K562 (cell line): Measurements from ENCODE around the gene HMGB2. TPM values are rescaled to one million over a fixed set of nuclear protein-coding genes. Genes with fewer than 3 reads are reported as not detected.
A peak's percentile ranks its signal among the peaks of the same experiment; 100 is the strongest.

Source experiments
- ATAC-seq: fragments of 200-7000 bp; cut with Tn5 transposase; 3 replicates; pipeline ENCODE4 v1.9.1; 2020; ENCODE audit warnings: moderate library complexity
- BruUV-seq: library from RNA; stranded (reverse); fragments of 400-500 nt; replicated peaks from 2 replicates; lab custom pipeline; 2021; lab: Mats Ljungman, UMichigan
- CTCF ChIA-PET: fragments of 300-600 bp; formaldehyde crosslinking; extraction: SDS; loops from one replicate; lab custom pipeline; 2021; ENCODE audit warnings: low intra/inter-chr PET ratio; lab: Yijun Ruan, JAX
- POLR2A ChIA-PET: fragments of 300-600, 350-650 bp; sonication (Branson Sonifier 250); formaldehyde crosslinking; extraction: SDS; loops from one replicate; lab custom pipeline; 2021; ENCODE audit warnings: antibody characterized with exemption, inconsistent platforms; lab: Yijun Ruan, JAX
- DNase-seq, 4 experiments: peaks; one replicate each; pipeline versions ENCODE4 v3.0.0 to v3.0.0-alpha.2; 2011 to 2018; ENCODE audit warnings: low spot score in 3 of 4, mixed read lengths in 3 of 4; ENCODE audit errors: extremely low read depth in 1 of 4
- FAIRE-seq: peaks from 2 replicates; lab custom pipeline; 2011; peaks lifted over from hg19 to GRCh38; lab: Jason Lieb, UNC
- H2AFZ ChIP-seq: 2 replicates; pipeline ENCODE4 v1.6.0; 2011; ENCODE audit warnings: low read depth, low read length, control low read depth, inconsistent platforms
- H3K27ac ChIP-seq: fragments of 200-600 bp; 3 replicates; pipeline ENCODE4 v1.8.0; 2011; ENCODE audit warnings: low read depth, mild to moderate bottlenecking, control low read depth, inconsistent platforms, low read length, moderate library complexity, mixed read lengths; ENCODE audit errors: extremely low read depth
- H3K27me3 ChIP-seq, 2 experiments: fragments of 300-600 bp in 1 of 2; 2 replicates in 1 of 2; 3 replicates in 1 of 2; pipeline versions ENCODE4 v1.6.0 to v1.8.0; 2011; ENCODE audit warnings: inconsistent platforms in 2 of 2, low read length in 2 of 2, mild to moderate bottlenecking in 1 of 2, mixed read lengths in 1 of 2, moderate library complexity in 1 of 2; ENCODE audit not compliant: control insufficient read depth in 2 of 2, insufficient read depth in 2 of 2
- H3K36me3 ChIP-seq: fragments of 300-600 bp; 3 replicates; pipeline ENCODE4 v1.8.0; 2011; ENCODE audit warnings: mild to moderate bottlenecking, low read length, inconsistent platforms; ENCODE audit not compliant: control insufficient read depth, insufficient read depth
- H3K4me1 ChIP-seq, 2 experiments: fragments of 200-600 bp in 1 of 2; replicated peaks in 1 of 2; 2 replicates in 1 of 2; 3 replicates in 1 of 2; pipeline versions ENCODE4 v1.5.1 to v1.8.0; 2011; ENCODE audit warnings: inconsistent platforms in 2 of 2, low read length in 2 of 2, mild to moderate bottlenecking in 1 of 2, mixed read lengths in 1 of 2, moderate library complexity in 1 of 2; ENCODE audit not compliant: control insufficient read depth in 2 of 2, insufficient read depth in 2 of 2
- H3K4me2 ChIP-seq: 2 replicates; pipeline ENCODE4 v1.6.1; 2011; ENCODE audit warnings: low read length, control low read depth, inconsistent platforms, mixed read lengths; ENCODE audit not compliant: insufficient read depth
- H3K4me3 ChIP-seq: fragments of 200-600 bp; sonication (generic), shearing (Covaris generic); 2 replicates; pipeline ENCODE4 v1.5.1; 2016; ENCODE audit warnings: control low read depth, inconsistent platforms
- H3K79me2 ChIP-seq: fragments of 200-600 bp; 3 replicates; pipeline ENCODE4 v1.8.0; 2011; ENCODE audit warnings: low read length, inconsistent platforms; ENCODE audit not compliant: control insufficient read depth, insufficient read depth
- H3K9ac ChIP-seq, 2 experiments: 2 replicates each; pipeline versions ENCODE4 v1.6.0 to v1.6.1; 2011; ENCODE audit warnings: low read depth in 2 of 2, low read length in 2 of 2, control low read depth in 1 of 2, inconsistent platforms in 1 of 2, mild to moderate bottlenecking in 1 of 2, mixed read lengths in 1 of 2; ENCODE audit not compliant: insufficient read depth in 1 of 2
- H3K9me1 ChIP-seq: one replicate; pipeline ENCODE4 v1.6.0; 2011; ENCODE audit warnings: inconsistent platforms, mild to moderate bottlenecking, low read length, moderate library complexity; ENCODE audit not compliant: control insufficient read depth, insufficient read depth
- H3K9me3 ChIP-seq: replicated peaks from 2 replicates; pipeline ENCODE4 v1.5.1; 2011; ENCODE audit warnings: low read depth, low read length, inconsistent platforms; ENCODE audit not compliant: control insufficient read depth, insufficient read depth
- H4K20me1 ChIP-seq: replicated peaks from 2 replicates; pipeline ENCODE4 v1.6.1; 2011; ENCODE audit warnings: low read length, inconsistent platforms, mixed read lengths; ENCODE audit not compliant: control insufficient read depth, insufficient read depth
- BACH1 ChIP-seq: fragments of 200-800 bp; sonication (Bioruptor generic); IDR thresholded peaks from 2 replicates; pipeline ENCODE4 v1.6.1; 2016; ENCODE audit warnings: missing genetic modification characterization, missing compliant biosample characterization
- GATAD2B ChIP-seq: fragments of 450-650 bp; IDR thresholded peaks from 2 replicates; pipeline ENCODE4 v1.6.1; 2017; ENCODE audit warnings: mild to moderate bottlenecking, borderline replicate concordance
- HNRNPK ChIP-seq: fragments of 200-400 bp; formaldehyde crosslinking; IDR thresholded peaks from one replicate; pipeline ENCODE4 v1.6.1; 2018; ENCODE audit warnings: mild to moderate bottlenecking, low read depth, low read length; ENCODE audit not compliant: poor library complexity, severe bottlenecking
- KLF13 ChIP-seq: fragments of 450-650 bp; IDR thresholded peaks from 2 replicates; pipeline ENCODE4 v1.6.1; 2016; ENCODE audit warnings: missing genetic modification characterization, low read depth, mild to moderate bottlenecking, missing compliant biosample characterization, moderate library complexity, borderline replicate concordance
- MYNN ChIP-seq, 2 experiments: sonication (generic); formaldehyde crosslinking in 1 of 2; IDR thresholded peaks; 2 replicates each; pipeline versions ENCODE4 v1.5.0 to v1.6.1; 2016 to 2020; ENCODE audit warnings: antibody characterized with exemption in 1 of 2, missing genetic modification reagents in 1 of 2
- ZBTB7A ChIP-seq: IDR thresholded peaks from 2 replicates; pipeline ENCODE4 v1.6.1; 2011; ENCODE audit warnings: low read depth, mild to moderate bottlenecking, low read length, moderate library complexity, borderline replicate concordance; ENCODE audit not compliant: control insufficient read depth
- ZNF324 ChIP-seq: fragments of 250-450 bp; sonication (Bioruptor Pico); IDR thresholded peaks from 2 replicates; pipeline ENCODE4 v1.4.0; 2020; ENCODE audit warnings: mild to moderate bottlenecking
- WGBS: fragments of 100-300 bp; shearing (Covaris generic); methylation state at CpG from one replicate; pipeline ENCODE4 v1.1.6; 2016; ENCODE audit warnings: low coverage, mixed read lengths; ENCODE audit not compliant: insufficient coverage; ENCODE audit errors: missing lambda C conversion rate; 5-methylcytosine and 5-hydroxymethylcytosine counted together
- in situ Hi-C: fragments of 300-500 bp; cut with MboI; formaldehyde crosslinking; loops from 4 replicates; pipeline ENCODE4 v1.15.0; 2018; ENCODE audit warnings: inconsistent platforms, mixed read lengths
- intact Hi-C: fragments of 100-400 bp; cut with micrococcal nuclease; formaldehyde crosslinking; loops from 2 replicates; pipeline ENCODE4 v1.14.2; 2022
- polyA plus RNA-seq, 8 experiments: library from polyadenylated mRNA; depleted of rRNA in 4 of 8; stranded (reverse) in 5 of 8; unstranded in 3 of 8; fragments of >200 nt; fragmentation: Nextera tagmentation in 2 of 8; fragmentation: Illumina TruSeq in 1 of 8; extraction: Ambion mirVana in 2 of 8; extraction: Trizol in 1 of 8; gene quantifications; 2 replicates each; pipeline versions ENCODE4 v1.2.1 to v1.2.3, GENCODE V29; 2011 to 2014; ENCODE audit warnings: inconsistent platforms in 1 of 8, missing spikeins in 1 of 8
- total RNA-seq, 7 experiments: library from RNA; depleted of rRNA in 6 of 7; stranded (reverse); fragments of >200 nt in 6 of 7; fragmentation: Illumina TruSeq in 2 of 7; extraction: Trizol in 2 of 7; gene quantifications; 2 replicates each; pipeline versions ENCODE4 v1.2.1 to v1.2.3, GENCODE V29; 2011 to 2021; ENCODE audit warnings: low replicate concordance in 1 of 7
- TF ChIP-seq, protein P1 (sequence below), 3 experiments: fragments of 200-800 bp in 1 of 3; fragments of 250-450 bp in 1 of 3; fragments of 450-650 bp in 1 of 3; sonication (Bioruptor Pico) in 1 of 3; sonication (Bioruptor generic) in 1 of 3; formaldehyde crosslinking in 1 of 3; IDR thresholded peaks; 2 replicates each; pipeline versions ENCODE4 v1.6.1 to v1.8.0; 2016 to 2022; ENCODE audit warnings: mild to moderate bottlenecking in 2 of 3, missing genetic modification characterization in 2 of 3, missing compliant biosample characterization in 1 of 3, moderate library complexity in 1 of 3
- TF ChIP-seq, protein P2 (sequence below): fragments of 200-800 bp; sonication (Bioruptor generic); IDR thresholded peaks from 2 replicates; pipeline ENCODE4 v1.6.1; 2017; ENCODE audit warnings: missing genetic modification characterization, missing compliant biosample characterization
- TF ChIP-seq, protein P3 (sequence below): fragments of 200-800 bp; sonication (Bioruptor generic); IDR thresholded peaks from 2 replicates; pipeline ENCODE4 v1.6.1; 2017; ENCODE audit warnings: missing genetic modification characterization, missing compliant biosample characterization

HMGB2 gene
- total and polyA plus RNA-seq, 9 of the 15 experiments (the other 6 are each of a cell fraction or from before 2014, with no cell fraction given): 309 to 822 (median 626) TPM

DNA sequence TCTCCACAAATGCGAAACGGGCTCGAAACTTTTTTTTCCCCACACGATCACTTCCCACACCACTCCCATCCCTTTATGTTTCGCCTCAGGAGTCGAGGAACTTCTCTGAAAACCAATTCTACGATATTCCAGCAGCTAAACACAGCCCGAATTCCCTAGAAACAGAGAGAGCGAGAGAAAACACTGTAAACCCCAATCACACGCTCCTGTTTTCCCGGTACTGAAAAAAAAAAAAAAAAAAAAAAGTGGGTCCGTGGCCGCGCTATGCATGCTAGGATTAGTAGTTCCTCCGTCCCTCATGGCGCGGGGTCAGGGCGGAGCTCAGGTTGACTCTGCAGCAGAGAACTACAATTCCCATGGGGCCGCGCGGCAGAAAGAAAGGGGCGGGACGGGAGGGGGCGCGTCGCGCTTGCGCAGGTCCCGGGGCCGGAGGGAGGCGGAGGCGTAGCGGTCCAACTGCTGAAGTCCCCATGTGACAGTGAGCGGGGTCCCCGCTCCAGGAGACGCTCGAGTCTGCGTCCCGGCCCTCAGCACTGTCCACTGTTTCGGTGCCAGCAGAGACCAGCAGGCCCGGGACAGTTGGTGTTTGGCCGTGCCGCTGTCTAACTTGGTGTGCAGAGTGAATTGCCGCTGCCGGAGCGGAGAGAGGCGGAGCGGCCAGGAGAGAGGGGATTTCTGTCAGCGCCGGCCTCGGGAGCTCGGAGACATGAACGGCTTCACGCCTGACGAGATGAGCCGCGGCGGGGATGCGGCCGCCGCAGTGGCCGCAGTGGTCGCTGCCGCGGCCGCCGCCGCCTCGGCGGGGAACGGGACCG, 36.5 kb upstream of the HMGB2 start, which contains the start of gene SAP30 (continued):
- TF ChIP-seq, protein P1, sequence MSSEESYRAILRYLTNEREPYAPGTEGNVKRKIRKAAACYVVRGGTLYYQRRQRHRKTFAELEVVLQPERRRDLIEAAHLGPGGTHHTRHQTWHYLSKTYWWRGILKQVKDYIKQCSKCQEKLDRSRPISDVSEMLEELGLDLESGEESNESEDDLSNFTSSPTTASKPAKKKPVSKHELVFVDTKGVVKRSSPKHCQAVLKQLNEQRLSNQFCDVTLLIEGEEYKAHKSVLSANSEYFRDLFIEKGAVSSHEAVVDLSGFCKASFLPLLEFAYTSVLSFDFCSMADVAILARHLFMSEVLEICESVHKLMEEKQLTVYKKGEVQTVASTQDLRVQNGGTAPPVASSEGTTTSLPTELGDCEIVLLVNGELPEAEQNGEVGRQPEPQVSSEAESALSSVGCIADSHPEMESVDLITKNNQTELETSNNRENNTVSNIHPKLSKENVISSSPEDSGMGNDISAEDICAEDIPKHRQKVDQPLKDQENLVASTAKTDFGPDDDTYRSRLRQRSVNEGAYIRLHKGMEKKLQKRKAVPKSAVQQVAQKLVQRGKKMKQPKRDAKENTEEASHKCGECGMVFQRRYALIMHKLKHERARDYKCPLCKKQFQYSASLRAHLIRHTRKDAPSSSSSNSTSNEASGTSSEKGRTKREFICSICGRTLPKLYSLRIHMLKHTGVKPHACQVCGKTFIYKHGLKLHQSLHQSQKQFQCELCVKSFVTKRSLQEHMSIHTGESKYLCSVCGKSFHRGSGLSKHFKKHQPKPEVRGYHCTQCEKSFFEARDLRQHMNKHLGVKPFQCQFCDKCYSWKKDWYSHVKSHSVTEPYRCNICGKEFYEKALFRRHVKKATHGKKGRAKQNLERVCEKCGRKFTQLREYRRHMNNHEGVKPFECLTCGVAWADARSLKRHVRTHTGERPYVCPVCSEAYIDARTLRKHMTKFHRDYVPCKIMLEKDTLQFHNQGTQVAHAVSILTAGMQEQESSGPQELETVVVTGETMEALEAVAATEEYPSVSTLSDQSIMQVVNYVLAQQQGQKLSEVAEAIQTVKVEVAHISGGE (CRISPR knock-in tag; IDR thresholded peaks at IDR 0.05): 0 out of 6 replicates have a peak, but pooled peaks of 1 of the 3 experiments have one; percentile 19
- no peak for TF ChIP-seq ZNF324 (CRISPR knock-in tag)
- TF ChIP-seq GATAD2B: no peak
- TF ChIP-seq HNRNPK: no peak

DNA sequence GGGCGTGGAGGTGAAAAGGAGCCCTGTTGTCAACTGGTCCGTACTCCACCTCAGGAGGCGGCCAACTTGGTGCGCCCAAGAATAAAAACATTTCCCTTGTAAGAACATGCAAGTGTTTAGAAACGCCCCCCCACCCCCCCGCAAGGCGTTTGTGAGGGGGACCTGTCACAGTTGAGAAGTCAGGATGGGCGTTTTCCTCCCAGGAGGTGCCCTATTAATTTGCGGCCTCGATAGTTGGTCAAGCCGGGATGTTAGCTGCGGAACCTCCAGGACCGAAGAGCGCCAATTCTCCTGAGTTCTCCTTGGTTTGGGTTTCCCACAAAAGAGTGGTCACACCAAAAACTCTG, 35.9 kb upstream of the HMGB2 start:
- in situ Hi-C loops: no loop called here
- Histone ChIP-seq H3K79me2 (peaks cover 46% of the 10 kb centered on the region), H3K4me3 (peak overlapping the region; percentile 81), H3K27ac (peak overlapping the region; percentile 94), H3K9ac (peak overlapping the region; percentile 92 to 96), H3K4me2 (peak overlapping the region; percentile 94), H3K9me3 (no peaks in the 10 kb centered on the region), H2AFZ (peak overlapping the region; percentile 94), H3K27me3 (no peaks in the 10 kb centered on the region), H3K4me1 (peaks cover 3 to 6% of the 10 kb centered on the region in 2 experiments; a peak in 3 of 5 replicates), H3K36me3 (peaks cover 13% of the 10 kb centered on the region), H3K9me1 (no peaks in the 10 kb centered on the region), H4K20me1 (no peaks in the 10 kb centered on the region)
- WGBS: 0% methylated on average over 13 of the region's 14 CpGs
- DNase-seq (peak; percentile 23 to 66 (median 46)), FAIRE-seq (no peak), ATAC-seq (peak; percentile 21)
- intact Hi-C loops: loop anchor here (2.0 to 5.0 kb wide), 2 partner anchors 47 to 88 kb away; no protein-coding TSS in a partner anchor
- POLR2A ChIA-PET: interaction anchor here (1.0 to 7.6 kb wide), 3 partner anchors 15 to 37 kb away, joined by 3 to 123 read pairs (median 3); partner anchors contain the start of gene HMGB2
- CTCF ChIA-PET: no interaction called here
- TSS peak; percentile 69 for BruUV-seq
- TF ChIP-seq KLF13 (tag) (no peak), ZBTB7A (no peak), BACH1 (tag) (no peak), MYNN (IDR thresholded peaks at IDR 0.05) (no peak), MYNN (CRISPR knock-in tag; IDR thresholded peaks at IDR 0.05) (no peak)
- TF ChIP-seq, protein P2, sequence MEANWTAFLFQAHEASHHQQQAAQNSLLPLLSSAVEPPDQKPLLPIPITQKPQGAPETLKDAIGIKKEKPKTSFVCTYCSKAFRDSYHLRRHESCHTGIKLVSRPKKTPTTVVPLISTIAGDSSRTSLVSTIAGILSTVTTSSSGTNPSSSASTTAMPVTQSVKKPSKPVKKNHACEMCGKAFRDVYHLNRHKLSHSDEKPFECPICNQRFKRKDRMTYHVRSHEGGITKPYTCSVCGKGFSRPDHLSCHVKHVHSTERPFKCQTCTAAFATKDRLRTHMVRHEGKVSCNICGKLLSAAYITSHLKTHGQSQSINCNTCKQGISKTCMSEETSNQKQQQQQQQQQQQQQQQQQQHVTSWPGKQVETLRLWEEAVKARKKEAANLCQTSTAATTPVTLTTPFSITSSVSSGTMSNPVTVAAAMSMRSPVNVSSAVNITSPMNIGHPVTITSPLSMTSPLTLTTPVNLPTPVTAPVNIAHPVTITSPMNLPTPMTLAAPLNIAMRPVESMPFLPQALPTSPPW (CRISPR knock-in tag): peak; percentile 84
- TF ChIP-seq, protein P3, sequence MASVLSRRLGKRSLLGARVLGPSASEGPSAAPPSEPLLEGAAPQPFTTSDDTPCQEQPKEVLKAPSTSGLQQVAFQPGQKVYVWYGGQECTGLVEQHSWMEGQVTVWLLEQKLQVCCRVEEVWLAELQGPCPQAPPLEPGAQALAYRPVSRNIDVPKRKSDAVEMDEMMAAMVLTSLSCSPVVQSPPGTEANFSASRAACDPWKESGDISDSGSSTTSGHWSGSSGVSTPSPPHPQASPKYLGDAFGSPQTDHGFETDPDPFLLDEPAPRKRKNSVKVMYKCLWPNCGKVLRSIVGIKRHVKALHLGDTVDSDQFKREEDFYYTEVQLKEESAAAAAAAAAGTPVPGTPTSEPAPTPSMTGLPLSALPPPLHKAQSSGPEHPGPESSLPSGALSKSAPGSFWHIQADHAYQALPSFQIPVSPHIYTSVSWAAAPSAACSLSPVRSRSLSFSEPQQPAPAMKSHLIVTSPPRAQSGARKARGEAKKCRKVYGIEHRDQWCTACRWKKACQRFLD (CRISPR knock-in tag): peak; percentile 10
